Neutrophil (primary cell): ENCODE results near the gene RPA1.

Source experiments
- H3K27ac ChIP-seq: fragments of 200-600 bp; sonication (generic); 2 replicates; pipeline ENCODE4 v1.5.1; 2016; ENCODE audit warnings: mild to moderate bottlenecking, moderate library complexity
- H3K27me3 ChIP-seq: fragments of 200-600 bp; sonication (generic); 2 replicates; pipeline ENCODE4 v1.6.0; 2016; ENCODE audit warnings: mild to moderate bottlenecking
- H3K36me3 ChIP-seq: fragments of 200-600 bp; sonication (generic); 2 replicates; pipeline ENCODE4 v1.5.1; 2017
- H3K4me1 ChIP-seq, 2 experiments: fragments of 200-600 bp in 1 of 2; sonication (generic) in 1 of 2; 1 replicate in 1 of 2; 2 replicates in 1 of 2; pipeline versions ENCODE4 v1.5.1 to v1.6.1; 2013 to 2016; ENCODE audit warnings: low read depth in 1 of 2, low read length in 1 of 2, mild to moderate bottlenecking in 1 of 2, moderate library complexity in 1 of 2; ENCODE audit not compliant: control insufficient read depth in 1 of 2, insufficient read depth in 1 of 2
- H3K4me3 ChIP-seq, 2 experiments: fragments of 200-600 bp in 1 of 2; sonication (generic) in 1 of 2; 1 replicate in 1 of 2; 2 replicates in 1 of 2; pipeline ENCODE4 v1.5.1; 2013 to 2016; ENCODE audit warnings: low read depth in 1 of 2, low read length in 1 of 2, mild to moderate bottlenecking in 1 of 2, moderate library complexity in 1 of 2
- H3K9me3 ChIP-seq: fragments of 200-600 bp; sonication (generic); 2 replicates; pipeline ENCODE4 v1.5.1; 2016
- CTCF ChIP-seq: fragments of 200-600 bp; sonication (generic); IDR thresholded peaks from 2 replicates; pipeline ENCODE4 v1.5.1; 2016; ENCODE audit warnings: antibody characterized with exemption

The RPA1 gene

GRCh38 chr17:1898332-1898731 is 68.5 kb downstream of the RPA1 start:
- no peaks in the 10 kb centered on the region for H3K27me3 ChIP-seq
- no peak overlapping the region for H3K4me3 ChIP-seq
- H3K4me1 ChIP-seq = no peaks in the 10 kb centered on the region
- TF ChIP-seq CTCF = no peak
- H3K9me3 ChIP-seq = no peaks in the 10 kb centered on the region
- no peak overlapping the region for H3K27ac ChIP-seq
- H3K36me3 ChIP-seq = peaks cover 52% of the 10 kb centered on the region

GRCh38 chr17:1898872-1899271 is 69.1 kb downstream of the RPA1 start:
- no peak overlapping the region for H3K4me3 ChIP-seq
- no peaks in the 10 kb centered on the region for H3K9me3 ChIP-seq
- peaks cover 4% of the 10 kb centered on the region for H3K27me3 ChIP-seq
- H3K4me1 ChIP-seq = no peaks in the 10 kb centered on the region
- no peak for TF ChIP-seq CTCF
- peaks cover 52% of the 10 kb centered on the region for H3K36me3 ChIP-seq
- no peak overlapping the region for H3K27ac ChIP-seq

GRCh38 chr17:1899403-1900000 is 69.7 kb downstream of the RPA1 start:
- H3K27ac ChIP-seq = no peak overlapping the region
- peaks cover 47% of the 10 kb centered on the region for H3K36me3 ChIP-seq
- TF ChIP-seq CTCF = no peak
- no peaks in the 10 kb centered on the region for H3K4me1 ChIP-seq
- no peaks in the 10 kb centered on the region for H3K9me3 ChIP-seq
- H3K4me3 ChIP-seq = no peak overlapping the region
- H3K27me3 ChIP-seq = peaks cover 10% of the 10 kb centered on the region

GRCh38 chr17:1904273-1905182 is 74.7 kb downstream of the RPA1 start:
- Histone ChIP-seq H3K4me1 (no peaks in the 10 kb centered on the region), H3K4me3 (no peak overlapping the region), H3K36me3 (no peaks in the 10 kb centered on the region), H3K27me3 (peaks cover 61% of the 10 kb centered on the region), H3K9me3 (no peaks in the 10 kb centered on the region), H3K27ac (no peak overlapping the region)
- TF ChIP-seq CTCF = no peak

DNA sequence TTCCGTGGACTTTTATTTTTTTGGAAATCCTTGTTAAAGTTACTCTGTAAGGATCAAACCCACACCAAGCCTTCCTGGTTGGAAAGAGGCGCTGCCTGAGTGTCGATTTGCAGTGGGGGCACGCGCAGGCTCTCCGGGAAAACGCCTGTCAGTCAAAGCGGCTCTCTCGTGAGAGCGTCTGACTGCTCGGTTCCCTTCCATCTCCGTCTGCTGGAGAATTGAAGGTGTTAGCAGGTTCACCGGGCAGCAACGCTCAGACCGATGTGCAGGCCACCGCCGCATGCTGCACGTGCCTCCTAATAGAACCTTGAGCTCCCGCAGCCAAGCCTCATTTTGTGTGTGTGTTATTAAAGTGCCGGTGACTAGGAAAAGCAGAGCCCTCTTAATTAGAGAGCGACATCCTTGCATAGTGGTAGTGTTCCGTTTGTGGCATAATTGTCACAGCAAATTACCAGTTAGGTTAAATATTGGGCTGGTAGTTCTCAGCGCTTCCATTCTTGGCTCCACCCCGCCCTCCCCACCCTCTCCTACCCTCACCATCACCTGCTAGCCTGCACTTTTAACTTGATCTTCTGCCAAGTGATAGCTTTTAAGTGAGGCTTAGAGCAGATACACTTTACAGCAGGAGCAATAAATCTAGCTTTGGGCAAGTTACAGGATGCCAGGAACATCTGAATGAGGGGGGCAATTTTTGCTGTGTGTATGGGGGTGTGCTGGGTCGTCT is 75.5 kb downstream of the RPA1 start:
- no peaks in the 10 kb centered on the region for H3K9me3 ChIP-seq
- peaks cover 69% of the 10 kb centered on the region for H3K27me3 ChIP-seq
- no peak overlapping the region for H3K4me3 ChIP-seq
- TF ChIP-seq CTCF = no peak
- no peaks in the 10 kb centered on the region for H3K36me3 ChIP-seq
- no peak overlapping the region for H3K27ac ChIP-seq
- H3K4me1 ChIP-seq = no peaks in the 10 kb centered on the region
